Measurements from ENCODE around the gene TBC1D3E. TPM values are rescaled to one million over a fixed set of nuclear protein-coding genes. Genes with fewer than 3 reads are reported as not detected.
"Not testable (repeated sequence)": the region's sequence is repeated elsewhere in the genome, so short reads cannot be mapped to it uniquely, and the experiment has no call there.

The TBC1D3E gene
- 1.9 TPM for total RNA-seq (2013)
- polyA plus RNA-seq, result not detected
- polyA minus RNA-seq, result not detected in 2 replicates
- total RNA-seq, result 0 to 0.80 (median 0.08) reads per million in 11 experiments

DNA sequence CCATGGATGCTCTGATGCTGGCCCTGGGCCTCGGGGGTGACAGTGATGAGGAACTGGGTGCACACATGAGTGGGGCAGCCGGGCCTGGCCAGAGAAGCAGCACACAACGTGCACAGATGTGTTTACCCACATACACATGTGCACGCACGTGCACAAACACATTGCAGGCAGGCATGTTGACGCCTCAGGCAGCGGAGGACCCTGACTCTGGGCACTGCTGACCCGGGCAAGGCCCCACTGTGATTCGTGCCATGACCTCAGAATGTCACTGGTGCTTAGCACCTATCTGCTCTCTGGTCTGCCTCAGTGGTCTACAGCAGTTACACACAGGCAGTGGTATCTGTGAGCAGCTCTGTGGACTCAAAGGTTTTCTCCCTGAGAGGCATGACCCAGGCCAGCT, at the start of gene TBC1D3E:
TBC1D3E (plus strand) TSS at position 301 of the 400 bp plus-strand sequence. CDS start 1,545 bp downstream, outside the sequence.
- H3K79me2 ChIP-seq (ENCODE audit: insufficient read depth, low read length); H3K4me3 Mint-ChIP-seq; intact Hi-C loops (cut with micrococcal nuclease); H3K27ac Mint-ChIP-seq; H3K36me3 ChIP-seq (replicated peaks in 1 of 2; ENCODE audit: control insufficient read depth in 1 of 2, insufficient read depth in 2 of 2, low read length in 2 of 2); H3K27me3 ChIP-seq (ENCODE audit: control insufficient read depth in 2 of 2, insufficient read depth in 2 of 2, low read length in 2 of 2); H3K9me3 Mint-ChIP-seq; H4K20me1 ChIP-seq (ENCODE audit: insufficient read depth, low read length); H3K4me1 Mint-ChIP-seq; H3K27ac ChIP-seq (ENCODE audit: low read depth in 1 of 2, low read length in 2 of 2); H3K4me1 ChIP-seq (ENCODE audit: control insufficient read depth in 1 of 2, insufficient read depth in 2 of 2, low read length in 2 of 2); H3K9me3 ChIP-seq (replicated peaks in 1 of 2; ENCODE audit: control insufficient read depth in 1 of 2, insufficient read depth in 1 of 2, low read length in 2 of 2); H3K9ac ChIP-seq (ENCODE audit: insufficient read depth, low read length, poor library complexity, severe bottlenecking); H3K36me3 Mint-ChIP-seq; H3K27me3 Mint-ChIP-seq (ENCODE audit: low read depth in 3 of 3); H2AFZ ChIP-seq (ENCODE audit: insufficient read depth, low read depth, low read length, poor library complexity, severe bottlenecking); H3K4me3 ChIP-seq (replicated peaks in 1 of 3; ENCODE audit: low read depth in 2 of 3, low read length in 3 of 3); DNase-seq; H3K4me2 ChIP-seq (replicated peaks; ENCODE audit: extremely low read depth, low read length, poor library complexity, severe bottlenecking): not testable (repeated sequence)
- no CpG with 5 or more reads among the region's 9 CpGs for WGBS (ENCODE audit: insufficient coverage)

DNA sequence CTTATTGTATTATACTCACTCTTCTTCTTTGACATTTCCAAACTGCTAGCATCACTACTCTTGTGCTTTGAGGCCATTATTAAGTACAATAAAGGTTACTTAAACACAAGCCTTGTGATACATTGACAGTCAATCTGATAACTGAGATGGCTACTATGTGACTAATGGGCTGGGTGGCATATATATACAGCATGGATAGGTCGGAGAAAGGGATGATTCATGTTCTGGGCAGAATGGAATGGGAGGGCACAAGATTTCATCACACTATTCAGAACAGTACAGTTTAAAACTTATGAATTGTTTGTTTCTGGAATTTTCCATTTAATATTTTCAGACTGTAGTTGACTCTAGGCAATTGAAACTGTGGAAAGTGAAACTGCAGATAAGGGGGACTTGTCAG, 40.4 kb upstream of the TBC1D3E start:
- H3K27ac ChIP-seq (ENCODE audit: low read depth in 1 of 2, low read length in 2 of 2); H3K9me3 ChIP-seq (replicated peaks in 1 of 2; ENCODE audit: control insufficient read depth in 1 of 2, insufficient read depth in 1 of 2, low read length in 2 of 2); H3K27me3 ChIP-seq (ENCODE audit: control insufficient read depth in 2 of 2, insufficient read depth in 2 of 2, low read length in 2 of 2); H3K36me3 ChIP-seq (replicated peaks in 1 of 2; ENCODE audit: control insufficient read depth in 1 of 2, insufficient read depth in 2 of 2, low read length in 2 of 2); H3K79me2 ChIP-seq (ENCODE audit: insufficient read depth, low read length); H4K20me1 ChIP-seq (ENCODE audit: insufficient read depth, low read length); H3K4me3 Mint-ChIP-seq; H3K4me1 ChIP-seq (ENCODE audit: control insufficient read depth in 1 of 2, insufficient read depth in 2 of 2, low read length in 2 of 2); H3K4me2 ChIP-seq (replicated peaks; ENCODE audit: extremely low read depth, low read length, poor library complexity, severe bottlenecking); H2AFZ ChIP-seq (ENCODE audit: insufficient read depth, low read depth, low read length, poor library complexity, severe bottlenecking); H3K9me3 Mint-ChIP-seq; H3K27me3 Mint-ChIP-seq (ENCODE audit: low read depth in 3 of 3); DNase-seq; H3K9ac ChIP-seq (ENCODE audit: insufficient read depth, low read length, poor library complexity, severe bottlenecking); intact Hi-C loops (cut with micrococcal nuclease); H3K4me3 ChIP-seq (replicated peaks in 1 of 3; ENCODE audit: low read depth in 2 of 3, low read length in 3 of 3); H3K27ac Mint-ChIP-seq; H3K4me1 Mint-ChIP-seq; H3K36me3 Mint-ChIP-seq: not testable (repeated sequence)
- no CpG with 5 or more reads among the region's 1 CpG for WGBS (ENCODE audit: insufficient coverage)

DNA sequence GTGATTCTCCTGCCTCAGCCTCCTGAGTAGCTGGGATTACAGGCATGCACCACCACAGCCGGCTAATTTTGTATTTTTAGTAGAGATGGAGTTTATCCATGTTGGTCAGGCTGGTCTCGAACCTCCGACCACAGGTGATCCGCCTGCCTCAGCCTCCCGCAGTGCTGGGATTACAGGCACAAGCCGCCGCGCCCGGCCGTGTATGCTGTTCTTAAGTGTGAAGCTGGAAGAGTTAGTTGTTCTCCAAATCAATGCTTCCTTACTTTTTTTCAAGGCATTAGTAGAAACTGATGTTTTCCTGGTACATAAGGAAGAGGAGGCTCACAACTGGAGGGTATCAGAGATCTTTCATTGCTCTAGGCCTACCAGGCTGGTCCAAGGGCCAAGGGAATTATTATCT, 39.6 kb upstream of the TBC1D3E start:
- H4K20me1 ChIP-seq (ENCODE audit: insufficient read depth, low read length); H3K4me1 ChIP-seq (ENCODE audit: control insufficient read depth in 1 of 2, insufficient read depth in 2 of 2, low read length in 2 of 2); H3K27ac ChIP-seq (ENCODE audit: low read depth in 1 of 2, low read length in 2 of 2); H2AFZ ChIP-seq (ENCODE audit: insufficient read depth, low read depth, low read length, poor library complexity, severe bottlenecking); H3K79me2 ChIP-seq (ENCODE audit: insufficient read depth, low read length); intact Hi-C loops (cut with micrococcal nuclease); H3K9me3 ChIP-seq (replicated peaks in 1 of 2; ENCODE audit: control insufficient read depth in 1 of 2, insufficient read depth in 1 of 2, low read length in 2 of 2); H3K27ac Mint-ChIP-seq; H3K27me3 Mint-ChIP-seq (ENCODE audit: low read depth in 3 of 3); H3K4me1 Mint-ChIP-seq; H3K4me2 ChIP-seq (replicated peaks; ENCODE audit: extremely low read depth, low read length, poor library complexity, severe bottlenecking); H3K36me3 Mint-ChIP-seq; H3K4me3 Mint-ChIP-seq; H3K27me3 ChIP-seq (ENCODE audit: control insufficient read depth in 2 of 2, insufficient read depth in 2 of 2, low read length in 2 of 2); DNase-seq; H3K9me3 Mint-ChIP-seq; H3K4me3 ChIP-seq (replicated peaks in 1 of 3; ENCODE audit: low read depth in 2 of 3, low read length in 3 of 3); H3K9ac ChIP-seq (ENCODE audit: insufficient read depth, low read length, poor library complexity, severe bottlenecking); H3K36me3 ChIP-seq (replicated peaks in 1 of 2; ENCODE audit: control insufficient read depth in 1 of 2, insufficient read depth in 2 of 2, low read length in 2 of 2): not testable (repeated sequence)
- WGBS (ENCODE audit: insufficient coverage), result no CpG with 5 or more reads among the region's 10 CpGs

DNA sequence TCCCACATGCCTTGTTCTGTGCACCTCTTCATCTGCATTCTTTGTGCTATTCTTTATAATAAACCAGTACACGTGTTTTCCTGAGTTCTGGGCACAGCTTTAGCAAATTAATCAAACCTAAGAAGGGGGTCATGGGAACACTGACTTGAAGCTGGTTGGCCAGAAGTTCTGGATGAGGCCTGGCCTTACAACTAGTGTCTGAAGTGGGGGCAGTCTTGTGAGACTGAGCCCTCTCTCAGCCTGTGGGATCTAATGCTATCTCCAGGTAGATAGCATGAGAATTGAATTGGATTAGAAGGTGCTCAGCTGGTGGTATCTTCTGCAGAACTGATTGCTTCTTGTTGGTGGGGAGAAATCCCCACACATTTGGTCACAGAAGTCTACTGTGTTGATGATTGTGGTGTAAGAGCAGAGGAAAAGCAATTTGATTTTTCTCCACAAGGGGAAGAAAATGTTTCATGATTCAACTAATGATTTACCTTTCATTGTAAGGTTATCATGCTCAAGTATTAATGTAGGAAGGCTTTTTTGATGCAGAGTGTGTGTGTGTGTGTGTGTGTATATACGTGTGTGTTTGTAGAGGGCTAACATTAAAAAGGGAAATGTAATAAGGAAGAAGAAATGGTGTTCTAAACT, 33.6 kb upstream of the TBC1D3E start:
- H3K4me2 ChIP-seq (replicated peaks; ENCODE audit: extremely low read depth, low read length, poor library complexity, severe bottlenecking); H3K4me3 Mint-ChIP-seq; H3K27me3 ChIP-seq (ENCODE audit: control insufficient read depth in 2 of 2, insufficient read depth in 2 of 2, low read length in 2 of 2); H3K9me3 ChIP-seq (replicated peaks in 1 of 2; ENCODE audit: control insufficient read depth in 1 of 2, insufficient read depth in 1 of 2, low read length in 2 of 2); H3K27ac Mint-ChIP-seq; H3K4me1 Mint-ChIP-seq; H3K36me3 ChIP-seq (replicated peaks in 1 of 2; ENCODE audit: control insufficient read depth in 1 of 2, insufficient read depth in 2 of 2, low read length in 2 of 2); intact Hi-C loops (cut with micrococcal nuclease); H3K4me1 ChIP-seq (ENCODE audit: control insufficient read depth in 1 of 2, insufficient read depth in 2 of 2, low read length in 2 of 2); H3K79me2 ChIP-seq (ENCODE audit: insufficient read depth, low read length); H3K27me3 Mint-ChIP-seq (ENCODE audit: low read depth in 3 of 3); H2AFZ ChIP-seq (ENCODE audit: insufficient read depth, low read depth, low read length, poor library complexity, severe bottlenecking); H3K36me3 Mint-ChIP-seq; H4K20me1 ChIP-seq (ENCODE audit: insufficient read depth, low read length); H3K27ac ChIP-seq (ENCODE audit: low read depth in 1 of 2, low read length in 2 of 2); H3K9ac ChIP-seq (ENCODE audit: insufficient read depth, low read length, poor library complexity, severe bottlenecking); DNase-seq; H3K9me3 Mint-ChIP-seq; H3K4me3 ChIP-seq (replicated peaks in 1 of 3; ENCODE audit: low read depth in 2 of 3, low read length in 3 of 3): not testable (repeated sequence)
- WGBS (ENCODE audit: insufficient coverage), result no CpG with 5 or more reads among the region's 2 CpGs
